Hematopoietic multipotent progenitor cell treated with erythropoietin and hydrocortisone succinate and interleukin-3 and kit ligand, for 15 days (in vitro differentiated cells): ENCODE results near the gene CEP350.

Experiments used
- DNase-seq: peaks from one replicate; pipeline ENCODE4 v3.0.0-alpha.2; 2015; ENCODE audit warnings: low spot score

CEP350 gene

DNA sequence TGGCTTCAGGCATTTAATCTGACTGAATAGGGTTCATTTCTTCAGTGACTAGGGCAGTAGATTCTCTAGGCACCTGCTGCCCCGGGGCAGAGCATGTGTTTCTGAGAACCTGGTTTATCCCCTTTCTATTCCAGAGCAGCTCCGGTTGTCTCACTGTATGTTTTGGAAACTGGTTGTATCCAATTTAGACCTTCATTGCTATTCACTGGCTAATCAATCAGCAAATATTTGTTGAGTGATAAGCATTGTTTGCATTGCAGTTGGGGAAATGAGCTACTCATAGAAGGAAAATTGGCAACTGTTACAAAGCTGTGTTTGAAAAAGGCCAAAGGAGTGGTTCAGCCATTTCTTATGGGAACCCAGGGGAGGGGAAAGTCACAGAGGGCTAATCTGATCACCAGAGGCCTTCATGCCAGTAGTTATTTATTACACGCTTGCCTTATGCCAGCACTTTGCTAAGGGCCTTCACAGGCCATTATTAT, 203.0 kb downstream of the CEP350 start:
- DNase-seq = no peak

GRCh38 chr1:180158149-180159147, 203.8 kb downstream of the CEP350 start:
- no peak for DNase-seq

GRCh38 chr1:180160357-180160756, 205.7 kb downstream of the CEP350 start:
- DNase-seq = no peak

DNA sequence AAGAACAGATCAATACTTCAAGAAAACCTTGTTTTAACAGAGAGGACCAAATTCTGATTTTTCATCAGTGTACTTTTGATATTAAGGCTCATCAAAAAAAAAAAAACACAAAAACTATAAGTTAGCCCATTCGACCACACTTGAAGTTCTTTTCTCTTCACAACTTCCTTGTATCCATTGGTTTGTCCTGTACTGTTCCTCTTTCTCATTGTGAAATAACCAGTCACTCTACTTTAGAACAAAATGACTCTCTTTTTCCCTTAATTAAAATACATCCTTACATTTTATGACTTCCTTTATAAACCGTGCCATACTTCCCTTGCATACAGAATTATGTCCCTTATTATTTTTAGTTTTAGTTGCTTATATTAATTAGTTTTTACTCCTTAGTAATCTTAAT, 208.4 kb downstream of the CEP350 start:
- no peak for DNase-seq
